ENCODE measurements around the gene C2orf49. TPM values are rescaled to one million over a fixed set of nuclear protein-coding genes. Genes with fewer than 3 reads are reported as not detected.

The C2orf49 gene
- total and polyA plus RNA-seq, 10 of the 15 experiments (the other 5 are each of a cell fraction or from before 2014, with no cell fraction given): 7.2 to 24.2 (median 15.5) TPM

GRCh38 chr2:105329197-105329554 is 8.2 kb upstream of the C2orf49 start:
- peak overlapping the region; percentile 88 for H3K4me3 ChIP-seq
- ChIA-PET CTCF (interaction anchor here (0.7 to 1.4 kb wide), 4 partner anchors 19 to 215 kb away, joined by 3 to 4 read pairs (median 3); no protein-coding TSS in a partner anchor), POLR2A (interaction anchor here (0.9 to 2.0 kb wide), 6 partner anchors 8 to 864 kb away, joined by 3 to 12 read pairs (median 3); partner anchors contain the start of gene C2orf49), SMC1A (ENCODE audit: uncharacterized antibody, unreplicated experiment) (interaction anchor here (1.0 to 5.0 kb wide), 6 partner anchors 9 to 19 kb away, joined by 3 to 25 read pairs (median 4); partner anchors contain the start of gene C2orf49), RAD21 (ENCODE audit: unreplicated experiment) (interaction anchor here (1.1 to 2.2 kb wide), 3 partner anchors 9 to 41 kb away, joined by 4 to 9 read pairs (median 8); partner anchors contain the start of gene C2orf49)
- peaks cover 11% of the 10 kb centered on the region for H3K4me1 ChIP-seq (ENCODE audit: control insufficient read depth, insufficient read depth, low read length)
- peak overlapping the region; percentile 99 for H3K4me2 ChIP-seq (ENCODE audit: control insufficient read depth, insufficient read depth)
- peak; percentile 62 for FAIRE-seq
- no TSS peak for BruUV-seq (replicated peaks)
- in situ Hi-C loops (cut with MboI): no loop called here
- peak overlapping the region; percentile 84 for H3K27ac ChIP-seq (ENCODE audit: control insufficient read depth, insufficient read depth)
- peak overlapping the region; percentile 81 for H2AFZ ChIP-seq (ENCODE audit: control insufficient read depth, low read depth, low read length)
- H3K9ac ChIP-seq (ENCODE audit: control insufficient read depth, insufficient read depth, low read length): peak overlapping the region; percentile 92
- H3K27me3 ChIP-seq (replicated peaks in 1 of 2; ENCODE audit: control insufficient read depth in 2 of 2, insufficient read depth in 2 of 2, low read length in 1 of 2): no peaks in the 10 kb centered on the region
- no peaks in the 10 kb centered on the region for H3K9me3 ChIP-seq (replicated peaks; ENCODE audit: control insufficient read depth, insufficient read depth, low read length)
- peaks cover 62% of the 10 kb centered on the region for H3K79me2 ChIP-seq (ENCODE audit: control insufficient read depth, insufficient read depth, low read length)
- H4K20me1 ChIP-seq (ENCODE audit: control insufficient read depth, insufficient read depth): no peaks in the 10 kb centered on the region
- intact Hi-C loops (cut with micrococcal nuclease; ENCODE audit: unreplicated experiment): no loop called here
- H3K36me3 ChIP-seq (ENCODE audit: control insufficient read depth in 2 of 2, insufficient read depth in 2 of 2, low read length in 1 of 2): peaks cover 0 to 8% of the 10 kb centered on the region in 2 experiments; a peak in 2 of 4 replicates
- ATAC-seq: peak; percentile 40
- DNase-seq (ENCODE audit: low read depth, low spot score): no peak
- 0% methylated on average over 5 of the region's 17 CpGs for whole genome bisulfite sequencing (ENCODE audit: insufficient coverage, insufficient replicate concordance, low lambda C conversion rate, missing lambda C conversion rate)
- no peak for TF ChIP-seq KAT2A (conservative IDR thresholded peaks at IDR 0.05; ENCODE audit: control insufficient read depth, low read depth, low read length)
- TF ChIP-seq SP1 (IDR thresholded peaks at IDR 0.05; ENCODE audit: low read depth, low read length): no peak
- TF ChIP-seq BHLHE40 (IDR thresholded peaks at IDR 0.05; ENCODE audit: borderline replicate concordance in 1 of 2, low read depth in 2 of 2, low read length in 1 of 2): peak in 1 of 2 experiments; percentile 48; a peak in 2 of 4 replicates
- TF ChIP-seq, protein P1, sequence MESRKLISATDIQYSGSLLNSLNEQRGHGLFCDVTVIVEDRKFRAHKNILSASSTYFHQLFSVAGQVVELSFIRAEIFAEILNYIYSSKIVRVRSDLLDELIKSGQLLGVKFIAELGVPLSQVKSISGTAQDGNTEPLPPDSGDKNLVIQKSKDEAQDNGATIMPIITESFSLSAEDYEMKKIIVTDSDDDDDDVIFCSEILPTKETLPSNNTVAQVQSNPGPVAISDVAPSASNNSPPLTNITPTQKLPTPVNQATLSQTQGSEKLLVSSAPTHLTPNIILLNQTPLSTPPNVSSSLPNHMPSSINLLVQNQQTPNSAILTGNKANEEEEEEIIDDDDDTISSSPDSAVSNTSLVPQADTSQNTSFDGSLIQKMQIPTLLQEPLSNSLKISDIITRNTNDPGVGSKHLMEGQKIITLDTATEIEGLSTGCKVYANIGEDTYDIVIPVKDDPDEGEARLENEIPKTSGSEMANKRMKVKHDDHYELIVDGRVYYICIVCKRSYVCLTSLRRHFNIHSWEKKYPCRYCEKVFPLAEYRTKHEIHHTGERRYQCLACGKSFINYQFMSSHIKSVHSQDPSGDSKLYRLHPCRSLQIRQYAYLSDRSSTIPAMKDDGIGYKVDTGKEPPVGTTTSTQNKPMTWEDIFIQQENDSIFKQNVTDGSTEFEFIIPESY (IDR thresholded peaks at IDR 0.05): no peak
- TF ChIP-seq BACH1 (IDR thresholded peaks at IDR 0.05; ENCODE audit: borderline replicate concordance): no peak
- TF ChIP-seq EZH2 (IDR thresholded peaks at IDR 0.05; ENCODE audit: borderline replicate concordance, control insufficient read depth, low read depth, low read length): no peak
- no peak for TF ChIP-seq KDM1A (IDR thresholded peaks at IDR 0.05; ENCODE audit: borderline replicate concordance)
- TF ChIP-seq ZNF24 (IDR thresholded peaks at IDR 0.05): no peak
- TF ChIP-seq RAD21 (IDR thresholded peaks at IDR 0.05; ENCODE audit: insufficient read depth, low read depth, low read length): no peak
- TF ChIP-seq RELB (IDR thresholded peaks at IDR 0.05; ENCODE audit: low read depth): no peak
- no peak for TF ChIP-seq FOS (IDR thresholded peaks at IDR 0.05; ENCODE audit: borderline replicate concordance, extremely low read depth, insufficient read length)
- no peak; the same call in 1 of the 2 replicates for TF ChIP-seq NBN (IDR thresholded peaks at IDR 0.05)
- TF ChIP-seq ZBED1 (IDR thresholded peaks at IDR 0.05; ENCODE audit: borderline replicate concordance): no peak
- TF ChIP-seq, protein P2, sequence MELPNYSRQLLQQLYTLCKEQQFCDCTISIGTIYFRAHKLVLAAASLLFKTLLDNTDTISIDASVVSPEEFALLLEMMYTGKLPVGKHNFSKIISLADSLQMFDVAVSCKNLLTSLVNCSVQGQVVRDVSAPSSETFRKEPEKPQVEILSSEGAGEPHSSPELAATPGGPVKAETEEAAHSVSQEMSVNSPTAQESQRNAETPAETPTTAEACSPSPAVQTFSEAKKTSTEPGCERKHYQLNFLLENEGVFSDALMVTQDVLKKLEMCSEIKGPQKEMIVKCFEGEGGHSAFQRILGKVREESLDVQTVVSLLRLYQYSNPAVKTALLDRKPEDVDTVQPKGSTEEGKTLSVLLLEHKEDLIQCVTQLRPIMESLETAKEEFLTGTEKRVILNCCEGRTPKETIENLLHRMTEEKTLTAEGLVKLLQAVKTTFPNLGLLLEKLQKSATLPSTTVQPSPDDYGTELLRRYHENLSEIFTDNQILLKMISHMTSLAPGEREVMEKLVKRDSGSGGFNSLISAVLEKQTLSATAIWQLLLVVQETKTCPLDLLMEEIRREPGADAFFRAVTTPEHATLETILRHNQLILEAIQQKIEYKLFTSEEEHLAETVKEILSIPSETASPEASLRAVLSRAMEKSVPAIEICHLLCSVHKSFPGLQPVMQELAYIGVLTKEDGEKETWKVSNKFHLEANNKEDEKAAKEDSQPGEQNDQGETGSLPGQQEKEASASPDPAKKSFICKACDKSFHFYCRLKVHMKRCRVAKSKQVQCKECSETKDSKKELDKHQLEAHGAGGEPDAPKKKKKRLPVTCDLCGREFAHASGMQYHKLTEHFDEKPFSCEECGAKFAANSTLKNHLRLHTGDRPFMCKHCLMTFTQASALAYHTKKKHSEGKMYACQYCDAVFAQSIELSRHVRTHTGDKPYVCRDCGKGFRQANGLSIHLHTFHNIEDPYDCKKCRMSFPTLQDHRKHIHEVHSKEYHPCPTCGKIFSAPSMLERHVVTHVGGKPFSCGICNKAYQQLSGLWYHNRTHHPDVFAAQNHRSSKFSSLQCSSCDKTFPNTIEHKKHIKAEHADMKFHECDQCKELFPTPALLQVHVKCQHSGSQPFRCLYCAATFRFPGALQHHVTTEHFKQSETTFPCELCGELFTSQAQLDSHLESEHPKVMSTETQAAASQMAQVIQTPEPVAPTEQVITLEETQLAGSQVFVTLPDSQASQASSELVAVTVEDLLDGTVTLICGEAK (IDR thresholded peaks at IDR 0.05; ENCODE audit: borderline replicate concordance): no peak
- TF ChIP-seq SIX5 (IDR thresholded peaks at IDR 0.05; ENCODE audit: low read depth, low read length, severe bottlenecking): no peak

All from GM12878 (cell line).